Activated CD8-positive, alpha-beta memory T cell treated with anti-CD3 and anti-CD28 coated beads for 48 hours (primary cell): ENCODE results near the gene SLBP.

Source experiments
- DNase-seq, 3 experiments: peaks; one replicate each; pipeline ENCODE4 v3.0.0-alpha.2; 2020; ENCODE audit warnings: low read depth in 2 of 3, low spot score in 2 of 3

SLBP gene

GRCh38 chr4:1656132-1656531, 56.0 kb downstream of the SLBP start:
- no peak for DNase-seq

GRCh38 chr4:1655676-1656075, 56.4 kb downstream of the SLBP start:
- DNase-seq, result no peak

- no peak for DNase-seq
Measured at GRCh38 chr4:1655081-1655480, 57.0 kb downstream of the SLBP start.

- no peak for DNase-seq
Measured at GRCh38 chr4:1654216-1654955, 57.7 kb downstream of the SLBP start.

- no peak for DNase-seq
Measured at GRCh38 chr4:1653776-1654175, 58.3 kb downstream of the SLBP start.

GRCh38 chr4:1652088-1652487, 60.0 kb downstream of the SLBP start:
- no peak for DNase-seq

- DNase-seq, result no peak
Measured at GRCh38 chr4:1651609-1652008, 60.5 kb downstream of the SLBP start.

- no peak for DNase-seq
Measured at GRCh38 chr4:1648962-1649361, 63.2 kb downstream of the SLBP start.

GRCh38 chr4:1647432-1647831, 64.7 kb downstream of the SLBP start:
- no peak for DNase-seq

GRCh38 chr4:1646690-1647089, 65.4 kb downstream of the SLBP start:
- DNase-seq, result no peak

GRCh38 chr4:1644891-1645657, 67.0 kb downstream of the SLBP start:
- no peak for DNase-seq

- no peak for DNase-seq
Measured at GRCh38 chr4:1643971-1644735, 68.0 kb downstream of the SLBP start.
